H1 (cell line): ENCODE results near the gene SMYD1. TPM values are rescaled to one million over a fixed set of nuclear protein-coding genes. Genes with fewer than 3 reads are reported as not detected.

ENCODE experiments used
- CBX5 ChIP-seq: fragments of 300-800, 300-1000 bp; sonication (generic); IDR thresholded peaks from 2 replicates; pipeline ENCODE4 v1.7.1; 2016; ENCODE audit warnings: antibody characterized with exemption, low read length, low read depth
- CTBP2 ChIP-seq: IDR thresholded peaks from 2 replicates; pipeline ENCODE4 v1.7.0; 2011; ENCODE audit warnings: borderline replicate concordance, mild to moderate bottlenecking, moderate library complexity, mixed read lengths, low read length; ENCODE audit not compliant: insufficient read depth, insufficient read length
- HDAC2 ChIP-seq, 2 experiments: fragments of 300-600 bp in 1 of 2; sonication (generic) in 1 of 2; IDR thresholded peaks; 2 replicates each; pipeline ENCODE4 v1.6.1; 2011 to 2012; ENCODE audit warnings: low read depth in 2 of 2, low read length in 2 of 2, mild to moderate bottlenecking in 2 of 2, moderate library complexity in 2 of 2, borderline replicate concordance in 1 of 2, inconsistent platforms in 1 of 2
- KDM4A ChIP-seq: IDR thresholded peaks from one replicate; pipeline ENCODE4 v1.7.1; 2012; ENCODE audit warnings: low read depth, mild to moderate bottlenecking, moderate library complexity, low read length, inconsistent platforms; ENCODE audit not compliant: severe bottlenecking
- RXRA ChIP-seq: IDR thresholded peaks from 2 replicates; pipeline ENCODE4 v1.6.1; 2011; ENCODE audit warnings: low read depth, mild to moderate bottlenecking, low read length, moderate library complexity; ENCODE audit not compliant: insufficient read depth
- polyA plus RNA-seq, 7 experiments: library from polyadenylated mRNA; depleted of rRNA in 3 of 7; stranded (reverse) in 5 of 7; unstranded in 2 of 7; fragments of >200 nt in 5 of 7; fragments of 200-250 nt in 2 of 7; gene quantifications; 1 replicate in 5 of 7; 2 replicates in 1 of 7; 4 replicates in 1 of 7; pipeline versions ENCODE4 v1.2.1 to v1.2.3, GENCODE V29; 2011 to 2013; ENCODE audit warnings: missing spikeins in 2 of 7, mixed read lengths in 2 of 7
- total RNA-seq: library from RNA; stranded (reverse); fragmentation: NEBNext Ultra II Directional; extraction: Animal tissue kit (Norgen Biotek cat#: 25700); gene quantifications from 2 replicates; pipeline ENCODE4 v1.2.1, GENCODE V29; 2021
- TF ChIP-seq, protein P1 (sequence below): fragments of 300-600 bp; sonication (generic); IDR thresholded peaks from 2 replicates; pipeline ENCODE4 v1.7.1; 2012; ENCODE audit warnings: low read length, moderate library complexity, mild to moderate bottlenecking, inconsistent platforms; ENCODE audit not compliant: insufficient replicate concordance

Gene SMYD1
- total and polyA plus RNA-seq, 2 of the 8 experiments (the other 6 are each of a cell fraction or from before 2014, with no cell fraction given): 0.06 TPM; not detected in 1

DNA sequence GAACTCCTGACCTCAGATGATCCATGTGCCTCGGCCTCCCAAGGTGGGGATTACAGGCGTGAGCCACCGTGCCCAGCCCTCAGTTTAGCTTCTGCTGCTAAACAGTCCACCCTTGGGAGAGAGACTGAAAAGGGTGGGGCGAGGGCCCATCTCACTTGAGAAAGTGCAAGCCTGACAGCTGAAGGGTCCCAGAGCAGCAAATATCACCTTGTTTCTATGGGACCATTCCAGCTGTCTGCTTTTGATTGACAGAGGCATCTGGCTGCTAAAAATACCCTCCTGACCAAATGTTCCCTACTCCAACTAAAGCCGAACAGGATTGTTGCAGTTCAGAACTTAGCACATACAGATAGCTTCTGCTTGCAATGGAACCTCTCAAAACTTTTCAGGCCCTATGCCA lies 436 bp upstream of the SMYD1 start (continued):
- TF ChIP-seq, protein P1, sequence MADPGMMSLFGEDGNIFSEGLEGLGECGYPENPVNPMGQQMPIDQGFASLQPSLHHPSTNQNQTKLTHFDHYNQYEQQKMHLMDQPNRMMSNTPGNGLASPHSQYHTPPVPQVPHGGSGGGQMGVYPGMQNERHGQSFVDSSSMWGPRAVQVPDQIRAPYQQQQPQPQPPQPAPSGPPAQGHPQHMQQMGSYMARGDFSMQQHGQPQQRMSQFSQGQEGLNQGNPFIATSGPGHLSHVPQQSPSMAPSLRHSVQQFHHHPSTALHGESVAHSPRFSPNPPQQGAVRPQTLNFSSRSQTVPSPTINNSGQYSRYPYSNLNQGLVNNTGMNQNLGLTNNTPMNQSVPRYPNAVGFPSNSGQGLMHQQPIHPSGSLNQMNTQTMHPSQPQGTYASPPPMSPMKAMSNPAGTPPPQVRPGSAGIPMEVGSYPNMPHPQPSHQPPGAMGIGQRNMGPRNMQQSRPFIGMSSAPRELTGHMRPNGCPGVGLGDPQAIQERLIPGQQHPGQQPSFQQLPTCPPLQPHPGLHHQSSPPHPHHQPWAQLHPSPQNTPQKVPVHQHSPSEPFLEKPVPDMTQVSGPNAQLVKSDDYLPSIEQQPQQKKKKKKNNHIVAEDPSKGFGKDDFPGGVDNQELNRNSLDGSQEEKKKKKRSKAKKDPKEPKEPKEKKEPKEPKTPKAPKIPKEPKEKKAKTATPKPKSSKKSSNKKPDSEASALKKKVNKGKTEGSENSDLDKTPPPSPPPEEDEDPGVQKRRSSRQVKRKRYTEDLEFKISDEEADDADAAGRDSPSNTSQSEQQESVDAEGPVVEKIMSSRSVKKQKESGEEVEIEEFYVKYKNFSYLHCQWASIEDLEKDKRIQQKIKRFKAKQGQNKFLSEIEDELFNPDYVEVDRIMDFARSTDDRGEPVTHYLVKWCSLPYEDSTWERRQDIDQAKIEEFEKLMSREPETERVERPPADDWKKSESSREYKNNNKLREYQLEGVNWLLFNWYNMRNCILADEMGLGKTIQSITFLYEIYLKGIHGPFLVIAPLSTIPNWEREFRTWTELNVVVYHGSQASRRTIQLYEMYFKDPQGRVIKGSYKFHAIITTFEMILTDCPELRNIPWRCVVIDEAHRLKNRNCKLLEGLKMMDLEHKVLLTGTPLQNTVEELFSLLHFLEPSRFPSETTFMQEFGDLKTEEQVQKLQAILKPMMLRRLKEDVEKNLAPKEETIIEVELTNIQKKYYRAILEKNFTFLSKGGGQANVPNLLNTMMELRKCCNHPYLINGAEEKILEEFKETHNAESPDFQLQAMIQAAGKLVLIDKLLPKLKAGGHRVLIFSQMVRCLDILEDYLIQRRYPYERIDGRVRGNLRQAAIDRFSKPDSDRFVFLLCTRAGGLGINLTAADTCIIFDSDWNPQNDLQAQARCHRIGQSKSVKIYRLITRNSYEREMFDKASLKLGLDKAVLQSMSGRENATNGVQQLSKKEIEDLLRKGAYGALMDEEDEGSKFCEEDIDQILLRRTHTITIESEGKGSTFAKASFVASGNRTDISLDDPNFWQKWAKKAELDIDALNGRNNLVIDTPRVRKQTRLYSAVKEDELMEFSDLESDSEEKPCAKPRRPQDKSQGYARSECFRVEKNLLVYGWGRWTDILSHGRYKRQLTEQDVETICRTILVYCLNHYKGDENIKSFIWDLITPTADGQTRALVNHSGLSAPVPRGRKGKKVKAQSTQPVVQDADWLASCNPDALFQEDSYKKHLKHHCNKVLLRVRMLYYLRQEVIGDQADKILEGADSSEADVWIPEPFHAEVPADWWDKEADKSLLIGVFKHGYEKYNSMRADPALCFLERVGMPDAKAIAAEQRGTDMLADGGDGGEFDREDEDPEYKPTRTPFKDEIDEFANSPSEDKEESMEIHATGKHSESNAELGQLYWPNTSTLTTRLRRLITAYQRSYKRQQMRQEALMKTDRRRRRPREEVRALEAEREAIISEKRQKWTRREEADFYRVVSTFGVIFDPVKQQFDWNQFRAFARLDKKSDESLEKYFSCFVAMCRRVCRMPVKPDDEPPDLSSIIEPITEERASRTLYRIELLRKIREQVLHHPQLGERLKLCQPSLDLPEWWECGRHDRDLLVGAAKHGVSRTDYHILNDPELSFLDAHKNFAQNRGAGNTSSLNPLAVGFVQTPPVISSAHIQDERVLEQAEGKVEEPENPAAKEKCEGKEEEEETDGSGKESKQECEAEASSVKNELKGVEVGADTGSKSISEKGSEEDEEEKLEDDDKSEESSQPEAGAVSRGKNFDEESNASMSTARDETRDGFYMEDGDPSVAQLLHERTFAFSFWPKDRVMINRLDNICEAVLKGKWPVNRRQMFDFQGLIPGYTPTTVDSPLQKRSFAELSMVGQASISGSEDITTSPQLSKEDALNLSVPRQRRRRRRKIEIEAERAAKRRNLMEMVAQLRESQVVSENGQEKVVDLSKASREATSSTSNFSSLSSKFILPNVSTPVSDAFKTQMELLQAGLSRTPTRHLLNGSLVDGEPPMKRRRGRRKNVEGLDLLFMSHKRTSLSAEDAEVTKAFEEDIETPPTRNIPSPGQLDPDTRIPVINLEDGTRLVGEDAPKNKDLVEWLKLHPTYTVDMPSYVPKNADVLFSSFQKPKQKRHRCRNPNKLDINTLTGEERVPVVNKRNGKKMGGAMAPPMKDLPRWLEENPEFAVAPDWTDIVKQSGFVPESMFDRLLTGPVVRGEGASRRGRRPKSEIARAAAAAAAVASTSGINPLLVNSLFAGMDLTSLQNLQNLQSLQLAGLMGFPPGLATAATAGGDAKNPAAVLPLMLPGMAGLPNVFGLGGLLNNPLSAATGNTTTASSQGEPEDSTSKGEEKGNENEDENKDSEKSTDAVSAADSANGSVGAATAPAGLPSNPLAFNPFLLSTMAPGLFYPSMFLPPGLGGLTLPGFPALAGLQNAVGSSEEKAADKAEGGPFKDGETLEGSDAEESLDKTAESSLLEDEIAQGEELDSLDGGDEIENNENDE: no peak
- TF ChIP-seq CTBP2 (no peak), HDAC2 (IDR thresholded peaks at IDR 0.05; ENCODE audit: borderline replicate concordance in 1 of 2, low read depth in 2 of 2, low read length in 2 of 2) (no peak), CBX5 (no peak), RXRA (no peak), KDM4A (no peak)
